Peyer's patch (tissue), 4 donors: ENCODE results near the gene CLEC16A.

Experiments used
- CTCF ChIP-seq, 6 experiments: fragments of 450-650 bp in 4 of 6; fragments of 200-600 bp in 2 of 6; sonication (generic) in 1 of 6; IDR thresholded peaks; one replicate each; pipeline ENCODE4 v1.5.1; 2017 to 2019; ENCODE audit warnings: antibody characterized with exemption in 6 of 6, mild to moderate bottlenecking in 3 of 6, moderate library complexity in 1 of 6
- POLR2A ChIP-seq, 2 donors: fragments of 450-650 bp; IDR thresholded peaks; one replicate each; pipeline ENCODE4 v1.5.1; 2017; ENCODE audit warnings: antibody characterized with exemption in 2 of 2, mild to moderate bottlenecking in 2 of 2, moderate library complexity in 2 of 2

GRCh38 chr16:11020388-11020787 is 76.0 kb downstream of the CLEC16A start:
- TF ChIP-seq CTCF (IDR thresholded peaks at IDR 0.05) (no peak), POLR2A (IDR thresholded peaks at IDR 0.05) (no peak)
